NOMO-1 (cell line): Measurements from ENCODE around the gene U2AF1L4.

Source experiments
- DNase-seq, 2 experiments: peaks; one replicate each; lab custom pipeline; 2025; ENCODE audit not compliant: unreplicated experiment in 2 of 2; lab: John Stamatoyannopoulos, UW

The U2AF1L4 gene

DNA sequence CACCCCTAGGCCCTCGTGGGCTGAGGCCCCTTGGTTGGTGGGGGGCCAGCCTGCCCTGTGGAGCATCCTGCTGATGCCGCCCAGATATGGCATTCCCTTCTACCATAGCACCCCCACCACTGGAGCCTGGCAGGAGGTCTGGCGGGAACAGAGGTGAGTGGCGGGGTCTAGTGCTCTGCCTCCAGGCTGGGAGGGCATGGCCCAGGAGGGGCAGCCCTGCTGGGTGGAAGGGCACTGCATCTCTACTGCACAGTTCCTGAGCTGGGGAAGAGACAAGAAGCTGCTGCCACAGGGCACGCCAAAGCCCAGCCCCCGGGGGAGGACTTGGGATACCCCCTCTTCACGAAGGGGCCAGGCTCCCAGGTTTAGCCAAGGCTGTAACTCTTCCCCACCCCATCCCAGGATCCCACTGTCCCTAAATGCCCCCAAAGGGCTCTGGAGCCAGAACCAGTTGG, 29.8 kb downstream of the U2AF1L4 start:
- no peak for DNase-seq

GRCh38 chr19:35714601-35715354, 30.4 kb downstream of the U2AF1L4 start:
- DNase-seq: no peak

DNA sequence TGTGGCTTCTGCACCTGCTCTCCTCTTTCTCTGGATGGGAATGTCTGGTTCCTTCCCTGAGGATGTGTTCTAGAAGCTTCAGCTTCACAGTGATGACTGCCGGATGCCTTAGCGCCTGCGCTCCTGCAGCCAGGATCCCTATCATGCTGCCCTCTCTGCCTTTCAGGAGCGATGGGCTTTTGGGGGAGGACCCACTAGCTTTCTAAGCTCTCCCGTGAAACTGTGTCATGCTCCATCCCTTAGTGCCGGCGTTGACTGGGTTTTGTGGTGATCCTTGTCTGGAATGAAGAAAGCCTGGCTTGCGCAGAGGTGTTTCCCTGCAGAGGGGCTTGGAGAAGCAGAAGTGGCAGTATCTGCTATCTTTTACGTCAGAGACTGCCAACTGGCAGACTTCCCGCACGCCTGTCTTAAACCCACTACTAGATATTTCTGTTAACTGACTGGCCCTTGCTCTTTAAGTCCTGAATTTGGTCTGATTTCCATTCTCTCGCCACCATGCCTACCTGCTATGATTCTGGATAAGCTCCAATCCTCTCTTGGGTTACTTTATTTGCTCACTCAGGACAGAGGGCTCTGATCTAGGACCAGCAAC, 31.2 kb downstream of the U2AF1L4 start:
- DNase-seq: no peak

- DNase-seq: no peak
Measured at GRCh38 chr19:35713506-35713850, 31.7 kb downstream of the U2AF1L4 start.

DNA sequence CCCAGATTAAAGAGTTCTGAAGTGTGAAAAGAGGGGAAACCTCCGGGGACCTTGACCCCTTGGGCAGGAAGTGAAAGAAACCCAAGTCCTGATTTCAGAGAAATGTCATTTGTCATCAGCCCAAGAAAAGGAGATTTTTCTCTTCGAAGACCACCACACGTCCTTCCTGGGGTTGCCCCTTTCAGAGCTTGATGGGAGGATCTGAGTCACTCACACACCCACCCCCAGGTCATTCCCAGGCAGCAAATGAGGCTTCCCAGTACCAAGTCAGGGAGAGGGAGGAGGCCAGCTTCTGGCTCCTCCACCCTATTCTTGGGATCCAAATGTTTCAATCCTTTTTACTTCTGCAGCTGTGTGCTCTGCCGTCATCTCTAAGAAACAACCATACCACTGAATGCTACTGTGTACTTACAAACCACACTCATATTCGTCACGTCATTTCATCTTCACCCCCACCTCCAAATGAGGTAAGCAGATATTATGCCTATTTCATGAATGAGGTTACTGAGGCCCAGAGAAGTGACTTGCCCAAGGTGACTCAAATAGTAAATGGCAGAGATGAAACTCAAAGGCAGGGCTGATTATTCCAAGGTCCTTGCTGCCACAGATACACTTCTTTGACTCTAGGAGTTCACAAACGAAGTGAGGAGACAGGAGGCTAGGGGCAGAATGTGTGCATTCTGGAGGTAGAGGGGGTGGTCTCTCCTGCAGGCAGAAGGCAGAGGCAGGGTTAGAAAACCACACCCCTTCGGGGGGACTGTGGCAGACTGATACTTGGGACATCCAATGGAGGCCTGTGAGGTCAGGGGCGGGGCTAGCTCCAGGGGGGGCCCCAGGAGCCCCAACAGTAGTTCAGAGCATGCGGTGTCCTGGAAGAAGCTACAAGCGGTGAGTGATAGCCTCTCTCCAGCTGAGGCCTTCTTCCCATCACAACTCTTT, 32.4 kb downstream of the U2AF1L4 start:
- DNase-seq: no peak

DNA sequence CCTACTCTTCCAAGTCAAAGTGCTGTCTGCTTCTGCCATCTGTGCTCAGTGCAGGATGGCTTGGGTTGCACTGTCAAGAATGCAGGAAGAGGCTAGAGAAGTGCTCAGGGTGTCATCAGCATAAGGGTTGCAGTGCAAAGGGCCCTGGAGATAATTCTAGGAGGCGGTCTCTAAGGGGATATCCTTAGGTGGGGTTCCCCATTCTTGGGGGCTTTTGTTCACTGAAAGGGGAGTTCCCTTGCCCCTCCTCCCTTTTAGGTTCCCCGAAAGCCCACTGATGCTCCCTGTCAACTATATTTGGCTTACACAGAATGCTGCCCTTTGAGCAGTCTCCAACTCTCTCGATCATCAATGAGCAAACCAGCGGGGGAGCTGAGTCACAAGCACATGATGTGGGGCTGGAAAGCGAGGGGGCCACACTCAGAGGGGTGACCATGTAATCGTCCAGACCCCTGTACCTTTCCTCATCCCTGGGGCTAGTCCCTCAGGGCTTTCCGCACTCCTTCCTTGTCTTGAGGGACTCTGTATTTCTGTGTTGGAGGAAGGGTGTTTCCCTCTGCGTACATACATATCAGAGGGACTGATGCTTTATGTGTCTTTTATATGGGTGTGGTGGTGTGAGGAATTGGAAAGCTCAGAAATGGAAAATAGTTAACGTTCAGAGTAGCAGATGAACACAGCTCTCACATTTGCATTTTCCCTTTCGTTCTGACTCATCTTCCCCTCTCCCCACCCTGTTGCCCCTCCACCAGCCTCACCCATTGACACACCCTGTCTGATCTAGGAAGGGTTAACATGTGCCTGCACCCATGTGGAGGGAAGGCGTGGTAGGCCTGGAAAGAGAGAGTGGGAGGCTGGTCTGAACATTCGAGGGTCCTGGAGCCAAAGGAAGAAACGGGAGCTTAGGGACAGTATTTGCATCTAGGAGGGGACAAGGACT, 34.2 kb downstream of the U2AF1L4 start:
- DNase-seq: no peak

- no peak for DNase-seq
Measured at GRCh38 chr19:35708391-35708790, 36.8 kb downstream of the U2AF1L4 start.

DNA sequence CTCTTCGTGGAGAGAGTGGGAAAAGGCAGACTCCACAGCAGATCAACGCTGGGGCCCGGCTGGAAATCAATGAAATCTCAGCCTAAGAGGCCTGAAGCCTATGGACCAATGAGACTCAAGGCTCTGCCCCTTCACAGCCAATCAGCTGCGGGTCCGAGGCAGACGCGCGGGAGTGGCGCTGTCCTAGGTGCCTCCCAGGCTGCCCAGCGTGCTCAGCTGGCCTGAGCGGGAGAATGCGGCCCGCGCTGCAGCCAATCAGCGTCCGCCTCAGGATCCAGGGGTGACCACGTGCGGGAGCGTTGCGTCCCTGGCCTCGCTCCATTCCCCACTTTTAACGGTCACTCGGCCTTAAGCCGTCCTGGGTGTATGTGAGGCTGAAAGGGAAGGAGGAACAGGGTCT, 41.0 kb downstream of the U2AF1L4 start, which contains the start of gene ZBTB32:
Gene ZBTB32, plus strand, starts transcription at position 341 of the 400 bp plus-strand sequence. CDS start 10,069 bp downstream, outside the sequence.
- no peak for DNase-seq

- DNase-seq: no peak
Measured at GRCh38 chr19:35703343-35703742, 41.9 kb downstream of the U2AF1L4 start.

GRCh38 chr19:35702223-35703012, 42.8 kb downstream of the U2AF1L4 start:
- peak; percentile 95 to 96 for DNase-seq

- no peak for DNase-seq
Measured at GRCh38 chr19:35696835-35697234, 48.4 kb downstream of the U2AF1L4 start.

DNA sequence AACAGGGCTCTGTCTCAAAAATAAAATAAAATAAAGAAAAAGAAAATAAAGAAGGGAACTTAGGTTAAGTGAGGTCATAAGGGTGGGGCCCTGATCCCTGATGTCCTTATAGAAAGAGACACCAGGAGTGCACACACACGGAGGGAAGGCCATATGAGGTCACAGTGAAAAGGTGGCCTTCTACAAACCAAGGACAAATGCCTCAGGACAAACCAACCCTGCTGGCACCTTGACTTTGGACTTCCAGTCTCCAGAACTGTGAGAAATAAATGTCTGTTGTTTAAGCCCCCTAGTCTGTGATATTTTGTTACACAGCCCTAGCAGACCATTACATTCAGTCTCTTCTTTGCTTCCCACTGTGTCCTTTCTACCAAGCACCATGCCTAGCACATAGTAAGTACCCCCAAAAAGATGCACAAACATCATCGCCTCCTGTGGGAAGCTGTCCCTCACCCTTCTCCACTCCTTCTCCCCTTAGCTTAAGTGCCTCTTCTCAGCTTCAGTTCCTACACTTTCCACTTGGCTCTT, 49.3 kb downstream of the U2AF1L4 start:
- DNase-seq: no peak

DNA sequence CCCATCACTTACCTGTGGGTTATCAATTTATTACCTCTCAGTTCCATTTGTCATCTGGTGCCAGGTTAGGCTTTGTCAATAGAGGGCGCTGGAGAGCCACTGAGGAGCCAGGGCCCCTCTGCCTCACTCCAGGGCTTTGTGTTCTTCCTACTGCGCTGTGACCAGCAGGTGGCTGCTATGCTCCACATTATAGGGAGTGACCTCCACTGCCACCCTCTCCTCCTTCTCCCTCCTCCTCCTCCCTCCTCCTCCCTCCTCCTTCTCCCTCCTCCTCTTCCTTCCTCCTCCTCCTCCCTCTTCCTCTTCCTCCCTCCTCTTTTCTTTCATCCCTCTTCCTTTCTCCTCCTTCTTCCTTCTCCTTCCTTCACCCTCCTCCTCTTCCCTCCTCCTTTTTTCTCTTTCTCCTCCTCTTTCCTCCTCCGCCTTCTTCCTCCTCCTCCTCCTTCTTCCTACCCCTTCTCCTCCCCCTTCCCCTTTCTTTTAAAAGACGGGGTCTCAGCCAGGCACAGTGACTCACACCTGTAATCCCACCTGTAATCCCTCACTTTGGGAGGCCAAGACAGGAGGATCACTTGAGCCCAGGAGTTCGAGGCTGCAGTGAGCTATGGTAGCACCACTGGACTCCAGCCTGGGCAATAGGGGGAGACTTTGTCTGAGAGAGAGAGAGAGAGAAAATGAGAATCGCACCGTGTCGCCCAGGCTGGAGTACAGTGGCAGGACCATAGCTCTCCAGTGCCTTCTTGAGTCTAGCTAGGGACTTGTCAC, 51.2 kb downstream of the U2AF1L4 start:
- DNase-seq: peak; percentile 58 to 81

GRCh38 chr19:35693422-35693821, 51.8 kb downstream of the U2AF1L4 start:
- no peak for DNase-seq
